Neural cell (in vitro differentiated cells): ENCODE data around the gene MMP25. TPM values are rescaled to one million over a fixed set of nuclear protein-coding genes. Genes with fewer than 3 reads are reported as not detected.
"Not testable (repeated sequence)": the region's sequence is repeated elsewhere in the genome, so short reads cannot be mapped to it uniquely, and the experiment has no call there.

Source experiments
- H2AFZ ChIP-seq: fragments of 200-600, 300-800 bp; sonication (generic), shearing (Covaris generic); 2 replicates; pipeline ENCODE4 v1.6.0; 2014; ENCODE audit warnings: low read depth, mild to moderate bottlenecking, antibody characterized with exemption, low read length, moderate library complexity
- H3F3A ChIP-seq: fragments of 200-600 bp; shearing (Covaris generic); 2 replicates; pipeline ENCODE4 v1.6.1; 2016; ENCODE audit warnings: mild to moderate bottlenecking, moderate library complexity, mixed read lengths, antibody characterized with exemption, low read length; ENCODE audit not compliant: insufficient read depth, poor library complexity, severe bottlenecking
- H3K27ac ChIP-seq: fragments of 200-600, 300-800 bp; sonication (generic), shearing (Covaris generic); 2 replicates; pipeline ENCODE4 v1.5.1; 2014; ENCODE audit warnings: mild to moderate bottlenecking, low read length, moderate library complexity
- H3K27me3 ChIP-seq: fragments of 300-800, 200-600 bp; sonication (generic), shearing (Covaris generic); 2 replicates; pipeline ENCODE4 v1.6.0; 2014; ENCODE audit warnings: mild to moderate bottlenecking, low read depth, low read length, moderate library complexity; ENCODE audit not compliant: insufficient read depth
- H3K36me3 ChIP-seq: fragments of 300-800, 200-600 bp; sonication (generic), shearing (Covaris generic); 2 replicates; pipeline ENCODE4 v1.5.1; 2014; ENCODE audit warnings: mild to moderate bottlenecking, antibody characterized with exemption, low read length, moderate library complexity; ENCODE audit not compliant: insufficient read depth
- H3K4me2 ChIP-seq: fragments of 300-800, 200-600 bp; sonication (generic), shearing (Covaris generic); 2 replicates; pipeline ENCODE4 v1.6.0; 2014; ENCODE audit warnings: mild to moderate bottlenecking, low read length
- H3K4me3 ChIP-seq: fragments of 300-800, 200-600 bp; sonication (generic), shearing (Covaris generic); 2 replicates; pipeline ENCODE4 v1.5.1; 2014; ENCODE audit warnings: mild to moderate bottlenecking, low read length, moderate library complexity
- H3K79me2 ChIP-seq: fragments of 200-600 bp; shearing (Covaris generic); replicated peaks from 2 replicates; pipeline ENCODE4 v1.6.0; 2014; ENCODE audit warnings: mild to moderate bottlenecking, low read length, moderate library complexity; ENCODE audit not compliant: insufficient read depth
- H3K9ac ChIP-seq: fragments of 300-800, 200-600 bp; sonication (generic), shearing (Covaris generic); 2 replicates; pipeline ENCODE4 v1.6.1; 2016; ENCODE audit warnings: mild to moderate bottlenecking, low read length, mixed read lengths
- H3K9me2 ChIP-seq: fragments of 200-600 bp; shearing (Covaris generic); 2 replicates; pipeline ENCODE4 v1.6.1; 2016; ENCODE audit warnings: mild to moderate bottlenecking, low read length, mixed read lengths; ENCODE audit not compliant: insufficient read depth
- H3K9me3 ChIP-seq: fragments of 200-600, 300-800 bp; sonication (generic), shearing (Covaris generic); 2 replicates; pipeline ENCODE4 v1.6.1; 2016; ENCODE audit warnings: mild to moderate bottlenecking, mixed run types, low read length, moderate library complexity, mixed read lengths
- H4K20me1 ChIP-seq: fragments of 200-600 bp; shearing (Covaris generic); 2 replicates; pipeline ENCODE4 v1.6.1; 2016; ENCODE audit warnings: mild to moderate bottlenecking, mixed run types; ENCODE audit not compliant: insufficient read depth
- EP300 ChIP-seq: fragments of 450-650 bp; conservative IDR thresholded peaks from 2 replicates; pipeline ENCODE4 v1.6.1; 2014; ENCODE audit warnings: antibody characterized with exemption, mild to moderate bottlenecking, moderate library complexity; ENCODE audit not compliant: poor library complexity, severe bottlenecking
- EZH2 ChIP-seq: fragments of 200-600, 300-800 bp; shearing (Covaris generic), sonication (generic); IDR thresholded peaks from 2 replicates; pipeline ENCODE4 v1.6.1; 2014; ENCODE audit warnings: antibody characterized with exemption, low read length, borderline replicate concordance, mild to moderate bottlenecking; ENCODE audit not compliant: insufficient read depth, poor library complexity, severe bottlenecking
- MXI1 ChIP-seq: fragments of 450-650 bp; conservative IDR thresholded peaks from 2 replicates; pipeline ENCODE4 v1.6.1; 2014; ENCODE audit warnings: antibody characterized with exemption, mild to moderate bottlenecking; ENCODE audit not compliant: poor library complexity, severe bottlenecking
- POLR2AphosphoS5 ChIP-seq: IDR thresholded peaks from 2 replicates; pipeline ENCODE4 v1.6.1; 2012
- RAD21 ChIP-seq: fragments of 450-650 bp; conservative IDR thresholded peaks from 2 replicates; pipeline ENCODE4 v1.6.1; 2014; ENCODE audit warnings: antibody characterized with exemption, mild to moderate bottlenecking, moderate library complexity
- REST ChIP-seq: IDR thresholded peaks from 2 replicates; pipeline ENCODE4 v1.6.1; 2012; ENCODE audit warnings: borderline replicate concordance
- SMC3 ChIP-seq: fragments of 450-650 bp; conservative IDR thresholded peaks from 2 replicates; pipeline ENCODE4 v1.6.1; 2014; ENCODE audit warnings: antibody characterized with exemption, mild to moderate bottlenecking, moderate library complexity; ENCODE audit not compliant: poor library complexity
- TAF1 ChIP-seq: IDR thresholded peaks from 2 replicates; pipeline ENCODE4 v1.6.1; 2012; ENCODE audit warnings: low read depth
- polyA plus RNA-seq: library from polyadenylated mRNA; depleted of rRNA; stranded (reverse); fragments of >200 nt; gene quantifications from 2 replicates; pipeline ENCODE4 v1.2.3, GENCODE V29; 2014
- TF ChIP-seq, protein P1 (sequence below): fragments of 450-650 bp; IDR thresholded peaks from 2 replicates; pipeline ENCODE4 v1.5.1; 2014; ENCODE audit warnings: antibody characterized with exemption, mild to moderate bottlenecking, moderate library complexity; ENCODE audit not compliant: poor library complexity, severe bottlenecking

MMP25 gene
- polyA plus RNA-seq, 1 donor from 2014 or later = not detected

DNA sequence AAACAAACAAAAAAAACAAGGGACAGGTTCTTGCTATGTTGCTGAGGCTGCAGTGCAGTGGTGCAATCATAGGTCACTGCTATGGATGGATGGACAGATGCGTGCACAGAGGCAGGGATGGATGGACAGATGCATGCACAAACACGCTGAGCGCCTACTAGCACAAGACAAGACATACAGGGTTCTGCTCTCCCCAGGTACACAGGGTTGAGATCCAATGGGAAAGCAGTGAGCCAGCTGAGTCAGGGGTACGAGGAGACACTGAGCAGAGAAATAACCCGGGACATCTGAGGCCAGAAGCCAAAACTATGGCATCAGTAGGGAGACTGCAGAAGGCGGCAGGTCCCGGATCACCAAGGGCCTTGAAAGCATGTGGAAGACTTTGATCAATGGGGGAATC is 25.3 kb downstream of the MMP25 start:
- no peak overlapping the region for H3K4me2 ChIP-seq
- H4K20me1 ChIP-seq = no peaks in the 10 kb centered on the region
- TF ChIP-seq, protein P1, sequence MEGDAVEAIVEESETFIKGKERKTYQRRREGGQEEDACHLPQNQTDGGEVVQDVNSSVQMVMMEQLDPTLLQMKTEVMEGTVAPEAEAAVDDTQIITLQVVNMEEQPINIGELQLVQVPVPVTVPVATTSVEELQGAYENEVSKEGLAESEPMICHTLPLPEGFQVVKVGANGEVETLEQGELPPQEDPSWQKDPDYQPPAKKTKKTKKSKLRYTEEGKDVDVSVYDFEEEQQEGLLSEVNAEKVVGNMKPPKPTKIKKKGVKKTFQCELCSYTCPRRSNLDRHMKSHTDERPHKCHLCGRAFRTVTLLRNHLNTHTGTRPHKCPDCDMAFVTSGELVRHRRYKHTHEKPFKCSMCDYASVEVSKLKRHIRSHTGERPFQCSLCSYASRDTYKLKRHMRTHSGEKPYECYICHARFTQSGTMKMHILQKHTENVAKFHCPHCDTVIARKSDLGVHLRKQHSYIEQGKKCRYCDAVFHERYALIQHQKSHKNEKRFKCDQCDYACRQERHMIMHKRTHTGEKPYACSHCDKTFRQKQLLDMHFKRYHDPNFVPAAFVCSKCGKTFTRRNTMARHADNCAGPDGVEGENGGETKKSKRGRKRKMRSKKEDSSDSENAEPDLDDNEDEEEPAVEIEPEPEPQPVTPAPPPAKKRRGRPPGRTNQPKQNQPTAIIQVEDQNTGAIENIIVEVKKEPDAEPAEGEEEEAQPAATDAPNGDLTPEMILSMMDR = no peak
- TF ChIP-seq TAF1 (no peak), RAD21 (no peak), EP300 (no peak), SMC3 (no peak), REST (no peak), POLR2AphosphoS5 (no peak), MXI1 (no peak), EZH2 (no peak)
- no peaks in the 10 kb centered on the region for H3K36me3 ChIP-seq
- H3K27ac ChIP-seq = no peak overlapping the region
- no peaks in the 10 kb centered on the region for H3K79me2 ChIP-seq
- H3K9me3 ChIP-seq = no peaks in the 10 kb centered on the region
- no peak overlapping the region for H3K9ac ChIP-seq
- H3K27me3 ChIP-seq = no peaks in the 10 kb centered on the region
- no peaks in the 10 kb centered on the region for H3F3A ChIP-seq
- no peak overlapping the region for H2AFZ ChIP-seq
- H3K9me2 ChIP-seq = no peaks in the 10 kb centered on the region
- H3K4me3 ChIP-seq = no peak overlapping the region

DNA sequence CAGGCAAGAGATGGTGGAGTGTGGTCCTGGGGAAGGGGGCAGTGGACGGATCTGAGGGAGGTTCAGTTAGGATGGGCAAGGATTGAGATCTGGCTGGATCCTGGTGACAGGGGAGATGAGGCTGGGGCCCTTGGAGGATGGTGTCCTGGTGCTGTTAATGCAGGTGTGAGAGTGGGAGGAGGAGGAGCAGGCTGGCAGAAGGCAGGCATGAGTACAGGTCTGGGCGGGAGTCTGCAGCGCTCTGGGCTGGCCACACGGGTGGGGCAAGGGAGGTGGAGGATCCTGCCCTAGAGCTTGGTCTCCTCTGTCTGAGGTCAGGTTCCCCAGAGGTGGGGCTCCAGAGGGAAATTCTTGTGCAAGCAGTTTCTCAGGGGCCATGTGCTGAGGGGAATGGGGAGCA is 25.8 kb downstream of the MMP25 start:
- not testable (repeated sequence) for H3K9ac ChIP-seq, H2AFZ ChIP-seq, H3K4me3 ChIP-seq, H3K27ac ChIP-seq, H4K20me1 ChIP-seq, H3K36me3 ChIP-seq, H3K4me2 ChIP-seq, H3K79me2 ChIP-seq, H3K9me3 ChIP-seq, H3K9me2 ChIP-seq, H3F3A ChIP-seq, H3K27me3 ChIP-seq

DNA sequence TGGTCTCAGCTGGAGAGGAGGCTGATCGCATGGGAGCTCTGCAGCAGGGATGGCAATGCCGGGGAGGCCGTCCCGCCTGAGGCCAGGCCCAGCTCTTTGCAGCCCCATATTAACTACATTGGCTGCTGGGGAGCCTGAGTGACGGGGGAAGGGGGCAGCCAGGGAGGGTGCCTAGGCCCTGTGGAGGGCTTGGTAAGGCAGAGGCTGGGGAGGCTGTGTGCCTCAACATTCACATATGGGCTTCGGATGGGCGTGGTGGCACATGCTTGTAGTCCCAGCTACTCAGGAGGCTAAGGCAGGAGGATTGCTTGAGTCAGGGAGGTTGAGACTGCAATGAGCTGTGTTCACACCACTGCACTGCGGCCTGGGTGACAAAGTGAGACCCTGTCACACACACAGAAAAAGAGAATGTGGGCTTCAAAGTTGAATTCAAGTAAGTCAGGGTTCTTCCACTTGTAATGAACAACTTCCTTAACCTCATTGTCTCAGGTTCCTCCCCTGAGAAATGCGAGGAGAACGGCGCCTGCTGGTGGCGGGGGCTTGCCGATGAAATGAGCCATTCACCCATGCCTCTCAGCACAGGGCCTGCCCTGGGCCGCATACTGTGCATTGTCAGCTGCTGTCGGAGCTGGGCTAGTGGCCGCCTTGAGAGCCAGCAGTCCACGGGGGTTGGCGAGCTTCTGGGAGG is 26.4 kb downstream of the MMP25 start:
- not testable (repeated sequence) for H3K27me3 ChIP-seq, H3K36me3 ChIP-seq, H4K20me1 ChIP-seq, H3K27ac ChIP-seq, H3K9ac ChIP-seq, H3K4me2 ChIP-seq, H3K9me2 ChIP-seq, H3K9me3 ChIP-seq, H3K4me3 ChIP-seq, H2AFZ ChIP-seq, H3K79me2 ChIP-seq, H3F3A ChIP-seq
